ENCODE data around the gene ROBO2. TPM values are rescaled to one million over a fixed set of nuclear protein-coding genes. Genes with fewer than 3 reads are reported as not detected.

The ROBO2 gene
- total and polyA plus RNA-seq, 5 experiments from 2014 or later: not detected

DNA sequence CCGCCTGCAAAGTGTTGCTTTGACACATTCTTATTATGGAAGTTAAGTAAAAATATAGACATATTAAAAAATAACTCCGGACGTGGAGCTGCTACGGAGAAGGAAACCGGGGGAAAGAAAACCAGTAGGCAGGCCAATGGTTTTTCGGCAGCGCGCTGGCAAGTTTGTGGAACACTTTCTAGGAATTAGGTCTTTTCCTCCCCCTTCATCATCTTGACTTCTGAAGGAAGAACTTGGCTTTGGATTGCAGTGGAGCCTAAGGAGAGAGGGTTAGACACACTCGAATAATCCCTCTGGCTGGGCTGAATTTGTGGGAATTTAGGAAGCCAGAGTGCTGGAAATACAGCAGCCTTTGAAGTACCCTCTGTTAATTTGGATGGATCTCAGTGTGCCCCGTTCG is 317 bp downstream of the ROBO2 start:
- peaks cover 0 to 9% (median 5%) of the 10 kb centered on the region in 3 donors for H3K36me3 Mint-ChIP-seq
- H3K4me3 Mint-ChIP-seq: no peak overlapping the region
- H3K27me3 Mint-ChIP-seq: peaks cover 23 to 60% (median 35%) of the 10 kb centered on the region in 5 donors
- ATAC-seq: no peak
- POLR2A ChIA-PET: no interaction called here
- H3K27ac Mint-ChIP-seq: no peak overlapping the region
- peaks cover 0 to 2% (median under 1%) of the 10 kb centered on the region in 4 donors for H3K4me1 Mint-ChIP-seq
- DNase-seq: no peak
- H3K9me3 Mint-ChIP-seq: peaks cover 0 to 17% (median 5%) of the 10 kb centered on the region in 9 donors

DNA sequence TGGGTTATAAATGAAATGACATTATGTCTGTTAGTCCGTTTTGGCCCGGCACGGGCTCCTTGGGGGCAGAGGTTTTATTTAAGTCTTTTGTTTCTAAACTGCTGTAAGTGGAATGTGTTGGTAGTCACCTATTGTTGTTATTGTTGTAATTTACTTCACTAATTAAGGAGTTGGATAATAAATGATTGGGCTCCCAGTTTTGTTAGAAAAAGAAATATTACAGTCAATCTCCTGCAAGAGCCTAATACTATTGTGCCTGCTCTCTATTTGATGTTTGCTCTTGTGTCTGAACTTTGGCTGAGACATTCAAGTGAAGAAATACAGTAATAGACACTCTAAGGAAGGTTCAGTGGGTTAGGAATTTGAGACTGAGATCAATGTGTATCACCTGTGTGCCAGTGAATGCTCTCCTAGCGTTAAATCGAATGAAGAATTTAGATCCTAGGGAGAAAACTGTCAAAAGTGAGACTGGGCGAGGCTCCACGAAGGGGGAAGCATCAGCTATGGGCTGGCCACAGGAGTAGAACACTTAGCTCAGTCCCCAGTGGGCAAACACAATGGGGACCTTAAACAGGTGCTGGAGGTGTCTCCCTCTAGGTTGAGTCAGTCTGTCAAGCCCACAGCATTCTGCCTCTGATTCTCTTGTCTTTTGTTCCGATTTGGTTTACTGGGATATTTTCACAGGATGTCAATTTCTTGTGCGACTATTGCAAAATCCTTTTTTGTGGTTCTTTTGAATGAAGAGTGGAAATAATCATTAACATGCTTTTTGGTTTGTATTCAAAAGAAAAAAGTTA is 1.2 kb downstream of the ROBO2 start:
- peaks cover 0 to 2% (median under 1%) of the 10 kb centered on the region in 4 donors for H3K4me1 Mint-ChIP-seq
- POLR2A ChIA-PET: no interaction called here
- no peak overlapping the region for H3K27ac Mint-ChIP-seq
- ATAC-seq: no peak
- peaks cover 0 to 9% (median 5%) of the 10 kb centered on the region in 3 donors for H3K36me3 Mint-ChIP-seq
- H3K4me3 Mint-ChIP-seq: no peak overlapping the region
- no peak for DNase-seq
- H3K9me3 Mint-ChIP-seq: peaks cover 0 to 17% (median 5%) of the 10 kb centered on the region in 9 donors
- peaks cover 23 to 60% (median 35%) of the 10 kb centered on the region in 5 donors for H3K27me3 Mint-ChIP-seq

DNA sequence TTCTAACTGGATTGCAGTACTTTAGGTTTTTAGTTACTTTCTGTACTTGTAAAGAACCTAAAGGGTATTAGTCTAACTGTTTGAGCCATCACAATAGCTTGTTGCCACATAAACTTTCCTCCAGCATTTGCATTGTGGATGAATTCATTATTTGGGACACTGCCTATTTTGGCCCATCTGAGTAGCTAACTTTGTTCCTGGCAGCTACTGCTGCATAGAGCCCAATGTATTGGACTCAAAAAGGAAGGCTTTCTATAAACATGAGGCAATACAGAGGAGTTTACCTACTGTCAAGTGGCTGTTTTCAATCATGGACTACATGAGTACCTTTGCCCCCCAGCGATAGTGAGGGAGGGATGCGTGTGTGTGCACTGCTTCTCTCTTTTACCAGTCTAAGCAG is 1.9 kb downstream of the ROBO2 start:
- DNase-seq: no peak
- Mint-ChIP-seq H3K36me3 (peaks cover 0 to 9% (median 5%) of the 10 kb centered on the region in 3 donors), H3K27me3 (peaks cover 23 to 60% (median 37%) of the 10 kb centered on the region in 5 donors), H3K4me3 (no peak overlapping the region), H3K27ac (no peak overlapping the region), H3K4me1 (peaks cover 0 to 2% (median under 1%) of the 10 kb centered on the region in 4 donors), H3K9me3 (peaks cover 0 to 22% (median 7%) of the 10 kb centered on the region in 9 donors)
- ATAC-seq: no peak
- POLR2A ChIA-PET: no interaction called here

DNA sequence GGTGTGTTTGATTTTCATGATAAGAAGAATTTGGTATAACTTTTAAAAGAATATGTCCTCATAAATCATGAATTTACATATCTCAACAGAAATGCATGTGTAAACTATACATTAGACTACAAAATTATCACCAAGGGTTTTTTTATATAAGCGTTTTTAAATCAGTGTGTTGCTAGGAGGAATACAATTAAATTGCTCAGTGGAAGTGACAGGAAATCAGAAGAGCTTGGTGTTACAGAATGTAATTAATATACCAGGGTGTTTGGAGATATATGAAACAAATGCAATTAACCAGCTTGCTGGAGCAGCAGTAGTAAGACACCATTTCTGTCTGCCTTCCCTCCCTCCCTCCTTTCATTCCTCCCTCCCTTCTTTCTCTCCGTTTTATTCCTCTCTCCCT is 2.4 kb downstream of the ROBO2 start:
- H3K36me3 Mint-ChIP-seq: peaks cover 0 to 9% (median 5%) of the 10 kb centered on the region in 3 donors
- DNase-seq (no peak), ATAC-seq (no peak)
- peaks cover 0 to 27% (median 10%) of the 10 kb centered on the region in 9 donors for H3K9me3 Mint-ChIP-seq
- no peak overlapping the region for H3K27ac Mint-ChIP-seq
- peaks cover 23 to 60% (median 39%) of the 10 kb centered on the region in 5 donors for H3K27me3 Mint-ChIP-seq
- H3K4me1 Mint-ChIP-seq: peaks cover 0 to 2% (median under 1%) of the 10 kb centered on the region in 4 donors
- H3K4me3 Mint-ChIP-seq: no peak overlapping the region
- POLR2A ChIA-PET: no interaction called here

DNA sequence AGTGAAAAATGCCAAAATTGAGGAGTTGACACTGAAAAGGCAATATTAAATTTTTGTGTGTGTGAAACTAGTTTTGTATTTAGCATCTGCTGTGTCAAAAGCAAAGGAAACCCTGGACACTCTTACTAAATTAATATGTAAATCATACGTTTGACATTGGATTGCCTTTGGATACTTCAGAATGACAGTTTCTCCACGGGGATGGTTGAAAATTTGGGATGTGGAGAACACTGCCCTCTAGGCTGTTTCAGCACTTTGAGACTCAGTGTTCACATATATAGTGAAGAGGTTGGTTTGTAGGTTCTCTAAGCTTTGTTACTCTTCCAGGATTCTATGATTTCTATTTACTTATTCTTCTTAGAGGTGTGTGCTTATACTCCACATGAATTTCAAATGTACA is 3.0 kb downstream of the ROBO2 start:
- no peak overlapping the region for H3K4me3 Mint-ChIP-seq
- H3K9me3 Mint-ChIP-seq: peaks cover 0 to 27% (median 10%) of the 10 kb centered on the region in 9 donors
- peaks cover 18 to 55% (median 35%) of the 10 kb centered on the region in 5 donors for H3K27me3 Mint-ChIP-seq
- peaks cover 0 to 9% (median 5%) of the 10 kb centered on the region in 3 donors for H3K36me3 Mint-ChIP-seq
- ATAC-seq (no peak), DNase-seq (no peak)
- POLR2A ChIA-PET: no interaction called here
- no peak overlapping the region for H3K27ac Mint-ChIP-seq
- H3K4me1 Mint-ChIP-seq: peaks cover 0 to 2% (median under 1%) of the 10 kb centered on the region in 4 donors

DNA sequence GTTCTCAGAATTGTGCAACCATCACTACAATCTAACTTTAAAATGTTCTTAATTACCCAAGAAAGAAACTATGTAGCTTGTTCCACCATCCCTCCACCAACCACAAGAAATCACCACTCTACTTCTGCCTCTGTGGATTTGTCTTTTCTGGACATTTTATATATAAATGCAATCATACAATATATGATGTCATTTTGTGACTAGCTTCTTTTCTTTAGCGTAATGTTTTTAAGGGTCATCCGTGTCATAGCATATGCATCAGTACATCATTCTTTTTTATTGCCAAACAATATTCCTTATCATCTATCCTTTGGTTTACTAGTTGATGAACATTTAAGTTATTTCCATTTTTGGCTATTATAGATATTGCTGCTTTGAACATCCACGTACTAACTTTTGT is 5.8 kb downstream of the ROBO2 start:
- H3K4me3 Mint-ChIP-seq: no peak overlapping the region
- H3K27me3 Mint-ChIP-seq: peaks cover 8 to 29% (median 15%) of the 10 kb centered on the region in 5 donors
- H3K36me3 Mint-ChIP-seq: peaks cover 0 to 6% (median under 1%) of the 10 kb centered on the region in 3 donors
- DNase-seq: no peak
- no peaks in the 10 kb centered on the region for H3K4me1 Mint-ChIP-seq
- H3K27ac Mint-ChIP-seq: no peak overlapping the region
- POLR2A ChIA-PET: no interaction called here
- ATAC-seq: no peak
- peaks cover 0 to 27% (median 7%) of the 10 kb centered on the region in 9 donors for H3K9me3 Mint-ChIP-seq

DNA sequence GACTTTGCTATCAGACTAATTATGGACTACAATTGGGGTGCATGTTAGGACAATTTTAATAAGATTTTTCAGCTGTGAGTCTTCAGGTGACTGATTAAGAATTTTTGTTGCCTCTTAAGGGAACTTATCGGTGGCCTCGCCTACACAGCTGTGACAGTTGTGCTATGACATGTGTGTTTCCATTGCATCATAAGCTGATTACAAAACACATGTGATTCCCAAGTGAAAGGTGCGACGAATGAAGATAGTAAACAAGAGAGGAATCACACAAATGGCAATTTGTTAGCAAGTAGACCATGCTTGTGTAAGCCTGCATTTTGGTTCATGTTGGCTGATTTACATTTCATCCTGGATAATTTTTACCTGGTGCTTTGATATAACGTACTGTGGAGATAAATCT is 8.3 kb downstream of the ROBO2 start:
- Mint-ChIP-seq H3K36me3 (no peaks in the 10 kb centered on the region), H3K4me1 (no peaks in the 10 kb centered on the region), H3K9me3 (peaks cover 0 to 25% (median 4%) of the 10 kb centered on the region in 9 donors), H3K4me3 (no peak overlapping the region), H3K27me3 (peaks cover 0 to 4% (median 3%) of the 10 kb centered on the region in 5 donors), H3K27ac (no peak overlapping the region)
- DNase-seq (no peak), ATAC-seq (no peak)
- POLR2A ChIA-PET: no interaction called here

DNA sequence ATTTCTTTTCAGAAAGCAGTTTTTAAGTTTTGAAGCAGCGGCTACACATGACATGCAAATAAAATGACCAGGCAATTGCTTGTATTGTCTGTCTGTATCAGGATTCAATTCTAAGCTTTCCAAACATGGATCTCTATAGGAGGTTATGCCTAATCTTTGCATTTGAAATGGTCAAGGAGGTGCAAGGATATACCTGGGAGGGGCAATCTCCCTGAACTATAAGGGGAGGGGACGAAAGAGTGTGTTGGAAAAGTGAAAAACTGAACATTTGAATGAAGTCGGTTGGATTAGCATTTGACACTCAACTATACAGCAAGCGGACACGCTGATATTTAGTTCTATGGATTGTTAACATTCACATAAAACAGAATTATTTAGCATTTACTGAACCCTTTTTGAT is 11.7 kb downstream of the ROBO2 start:
- H3K9me3 Mint-ChIP-seq: peaks cover 0 to 7% (median 5%) of the 10 kb centered on the region in 9 donors
- H3K4me3 Mint-ChIP-seq: no peak overlapping the region
- no peak for ATAC-seq
- no peak for DNase-seq
- no peak overlapping the region for H3K27ac Mint-ChIP-seq
- H3K27me3 Mint-ChIP-seq: peaks cover 0 to 4% (median 0%) of the 10 kb centered on the region in 5 donors
- no peaks in the 10 kb centered on the region for H3K4me1 Mint-ChIP-seq
- no peaks in the 10 kb centered on the region for H3K36me3 Mint-ChIP-seq
- POLR2A ChIA-PET: no interaction called here

DNA sequence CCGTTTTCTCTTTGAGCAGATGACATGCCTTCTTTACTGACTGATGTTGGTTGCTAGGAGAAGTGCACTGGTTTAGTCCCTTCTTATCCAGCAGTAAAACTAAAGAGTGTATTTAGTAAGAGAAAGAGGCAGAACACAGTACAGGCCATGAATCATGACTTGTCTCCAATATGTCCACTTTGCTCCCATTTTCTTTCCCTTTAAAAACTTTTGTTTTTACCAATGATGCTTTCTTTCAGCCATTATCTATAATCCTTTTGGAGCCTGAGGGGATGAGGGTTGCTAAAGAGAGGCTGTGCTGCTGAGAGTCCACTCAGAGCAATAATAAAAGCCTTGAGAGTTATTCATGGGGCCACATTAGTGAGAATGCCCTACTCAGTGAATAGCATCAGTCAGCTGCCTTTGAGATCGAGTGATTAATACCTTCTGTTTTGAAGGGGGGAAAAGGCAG is 12.2 kb downstream of the ROBO2 start:
- Mint-ChIP-seq H3K27me3 (no peaks in the 10 kb centered on the region), H3K9me3 (peaks cover 0 to 6% (median 2%) of the 10 kb centered on the region in 9 donors), H3K4me3 (no peak overlapping the region), H3K36me3 (no peaks in the 10 kb centered on the region), H3K27ac (no peak overlapping the region), H3K4me1 (no peaks in the 10 kb centered on the region)
- no peak for DNase-seq
- no peak for ATAC-seq
- POLR2A ChIA-PET: no interaction called here

DNA sequence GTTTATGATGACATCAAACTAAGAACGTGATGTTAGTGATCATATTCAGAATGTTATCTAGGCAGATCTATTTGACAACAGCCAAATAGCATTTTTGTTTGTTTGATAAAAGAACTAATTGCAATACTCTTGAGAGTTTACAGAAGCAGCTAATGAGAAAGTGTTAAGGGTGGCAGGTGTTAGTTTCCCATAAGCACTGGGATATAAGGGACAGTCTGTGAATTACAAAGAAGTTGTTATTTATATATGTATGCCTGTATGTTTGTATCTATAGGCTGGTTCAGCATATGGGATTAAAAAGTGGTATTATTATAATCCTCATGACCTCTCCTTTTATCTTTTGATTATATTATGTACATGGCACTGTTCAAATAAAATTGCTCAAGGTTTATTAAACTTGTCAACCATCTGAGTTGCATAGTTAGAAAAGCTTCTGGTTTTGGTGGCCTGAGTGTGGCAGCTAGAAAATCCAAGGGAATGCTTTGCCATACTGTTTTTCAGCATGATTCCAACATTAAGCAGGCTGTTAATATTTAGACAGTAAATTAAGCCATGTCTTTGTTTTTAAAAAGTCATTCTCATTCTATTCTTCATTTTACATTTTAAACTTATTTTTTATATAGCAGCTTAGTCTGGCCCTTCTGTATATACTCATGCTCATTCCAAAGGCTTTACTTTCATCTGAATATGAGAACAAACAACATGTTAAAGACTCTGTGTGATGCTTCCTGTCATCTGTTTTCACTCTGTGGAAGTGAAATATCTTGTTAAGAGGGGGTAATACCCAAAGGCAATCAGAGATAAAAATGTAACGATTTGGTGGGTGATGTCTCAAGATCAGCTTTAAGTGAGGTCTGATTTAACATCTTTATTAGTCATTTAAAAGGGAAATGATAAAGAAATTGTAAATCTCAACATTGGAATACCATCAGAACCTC is 13.1 kb downstream of the ROBO2 start:
- no peaks in the 10 kb centered on the region for H3K4me1 Mint-ChIP-seq
- no peak overlapping the region for H3K4me3 Mint-ChIP-seq
- POLR2A ChIA-PET: no interaction called here
- peaks cover 0 to 6% (median 0%) of the 10 kb centered on the region in 9 donors for H3K9me3 Mint-ChIP-seq
- H3K36me3 Mint-ChIP-seq: no peaks in the 10 kb centered on the region
- no peak for ATAC-seq
- no peak overlapping the region for H3K27ac Mint-ChIP-seq
- H3K27me3 Mint-ChIP-seq: no peaks in the 10 kb centered on the region
- no peak for DNase-seq

DNA sequence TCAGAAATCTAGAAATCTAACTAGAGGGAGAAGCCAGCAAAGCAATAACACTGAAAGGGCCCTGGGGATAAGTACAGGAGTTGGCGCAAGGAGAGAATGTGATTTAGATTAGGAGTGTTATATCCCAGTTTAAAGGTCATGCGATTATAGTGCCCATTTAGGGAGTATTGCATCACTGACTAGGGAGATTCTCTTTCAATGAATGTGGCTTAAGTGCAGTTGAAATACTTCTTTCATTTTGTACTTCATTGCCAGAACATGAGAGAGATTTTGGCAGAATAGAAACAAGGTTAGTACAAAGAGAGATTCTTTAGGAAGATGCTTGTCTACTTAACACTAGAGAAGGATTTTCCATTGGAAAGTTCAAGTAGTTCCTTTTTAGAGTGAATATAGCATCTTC is 13.9 kb downstream of the ROBO2 start:
- H3K27me3 Mint-ChIP-seq: no peaks in the 10 kb centered on the region
- DNase-seq: no peak
- H3K9me3 Mint-ChIP-seq: peaks cover 0 to 5% (median 2%) of the 10 kb centered on the region in 9 donors
- no peak for ATAC-seq
- H3K4me1 Mint-ChIP-seq: no peaks in the 10 kb centered on the region
- H3K27ac Mint-ChIP-seq: no peak overlapping the region
- H3K36me3 Mint-ChIP-seq: no peaks in the 10 kb centered on the region
- POLR2A ChIA-PET: no interaction called here
- H3K4me3 Mint-ChIP-seq: no peak overlapping the region

DNA sequence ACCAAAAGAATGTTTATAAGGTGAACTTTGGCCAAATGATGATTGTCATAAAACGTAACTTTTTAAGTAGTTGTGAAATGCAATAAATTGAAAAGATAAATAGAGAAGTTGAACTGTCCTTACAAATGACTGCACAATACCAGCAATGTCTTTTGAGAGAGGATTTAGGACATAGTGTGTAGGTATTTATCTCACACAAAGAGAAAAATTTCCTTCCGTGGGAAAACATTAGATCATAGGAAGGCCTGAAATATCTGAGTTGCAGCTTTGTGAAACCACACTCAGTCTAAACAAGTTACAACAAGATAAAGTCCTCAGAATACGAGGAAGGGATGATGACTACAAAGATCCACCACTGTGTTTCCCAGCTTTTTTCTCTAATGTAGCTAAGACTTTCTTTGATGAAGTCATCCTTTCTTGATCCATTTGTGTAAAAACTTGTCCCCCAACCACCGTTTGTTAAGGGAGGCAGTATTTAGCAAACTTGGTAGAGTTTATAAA is 16.0 kb downstream of the ROBO2 start:
- Mint-ChIP-seq H3K4me3 (no peak overlapping the region), H3K27me3 (no peaks in the 10 kb centered on the region), H3K9me3 (peaks cover 0 to 14% (median 5%) of the 10 kb centered on the region in 9 donors), H3K4me1 (no peaks in the 10 kb centered on the region), H3K36me3 (no peaks in the 10 kb centered on the region), H3K27ac (no peak overlapping the region)
- ATAC-seq: no peak
- DNase-seq: no peak
- POLR2A ChIA-PET: no interaction called here

Data from naive thymus-derived CD8-positive, alpha-beta T cell (primary cell).